ENCODE data around the gene ARL4C. TPM values are rescaled to one million over a fixed set of nuclear protein-coding genes. Genes with fewer than 3 reads are reported as not detected.

The ARL4C gene
- polyA plus RNA-seq, 1 of the 3 experiments (the other 2 are of a cell fraction), result 24.0 TPM

GRCh38 chr2:234544659-234545611 lies 48.1 kb upstream of the ARL4C start (continued):
- no peak for TF ChIP-seq FOSL2 (IDR thresholded peaks at IDR 0.05; ENCODE audit: borderline replicate concordance, low read depth)

GRCh38 chr2:234542742-234543141 lies 45.9 kb upstream of the ARL4C start:
- no peaks in the 10 kb centered on the region for H3K27me3 ChIP-seq (ENCODE audit: insufficient read depth)
- no peaks in the 10 kb centered on the region; a peak in 1 of 4 replicates for H3K4me1 ChIP-seq (ENCODE audit: control insufficient read depth in 1 of 2, insufficient read depth in 2 of 2, low read depth in 1 of 2, low read length in 1 of 2)
- no peaks in the 10 kb centered on the region for H3K79me2 ChIP-seq (ENCODE audit: insufficient read depth)
- no peaks in the 10 kb centered on the region for H3F3A ChIP-seq (replicated peaks; ENCODE audit: insufficient read depth)
- H4K20me1 ChIP-seq (ENCODE audit: insufficient read depth), result no peaks in the 10 kb centered on the region
- no peak overlapping the region for H3K4me2 ChIP-seq
- no peaks in the 10 kb centered on the region for H3K36me3 ChIP-seq (replicated peaks in 1 of 2; ENCODE audit: control insufficient read depth in 1 of 2, insufficient read depth in 2 of 2, low read length in 1 of 2)
- ChIA-PET POLR2A (no interaction called here), CTCF (interaction anchor here (1.1 to 10.2 kb wide), 4 partner anchors 41 to 574 kb away, joined by 3 to 41 read pairs (median 18); no protein-coding TSS in a partner anchor)
- no peak overlapping the region for H3K27ac ChIP-seq (ENCODE audit: low read depth in 2 of 2, low read length in 1 of 2)
- no peaks in the 10 kb centered on the region for H3K9me2 ChIP-seq
- no peak overlapping the region for H2AFZ ChIP-seq (ENCODE audit: low read depth)
- 97% methylated on average over 11 of the region's 11 CpGs for WGBS (ENCODE audit: low lambda C conversion rate)
- no peak overlapping the region for H3K9ac ChIP-seq
- no peak for DNase-seq
- no peak overlapping the region for H3K4me3 ChIP-seq (ENCODE audit: low read depth in 2 of 2, low read length in 1 of 2)
- no peaks in the 10 kb centered on the region for H3K9me3 ChIP-seq
- TF ChIP-seq TAF1 (IDR thresholded peaks at IDR 0.05; ENCODE audit: borderline replicate concordance, low read depth, low read length) (no peak), YY1 (IDR thresholded peaks at IDR 0.05; ENCODE audit: low read depth) (no peak), MEF2A (IDR thresholded peaks at IDR 0.05; ENCODE audit: borderline replicate concordance, low read depth) (no peak)

- 61% methylated on average over 4 of the region's 4 CpGs for WGBS (ENCODE audit: low lambda C conversion rate)
- Histone ChIP-seq H3K4me1 (ENCODE audit: control insufficient read depth in 1 of 2, insufficient read depth in 2 of 2, low read depth in 1 of 2, low read length in 1 of 2) (peaks cover 0 to 29% of the 10 kb centered on the region in 2 experiments; a peak in 1 of 4 replicates), H3K9me2 (no peaks in the 10 kb centered on the region), H4K20me1 (ENCODE audit: insufficient read depth) (no peaks in the 10 kb centered on the region), H3K27me3 (ENCODE audit: insufficient read depth) (no peaks in the 10 kb centered on the region), H3K4me3 (ENCODE audit: low read depth in 2 of 2, low read length in 1 of 2) (no peak overlapping the region; a peak in 1 of 4 replicates), H3K9ac (no peak overlapping the region), H3K79me2 (ENCODE audit: insufficient read depth) (no peaks in the 10 kb centered on the region), H3F3A (replicated peaks; ENCODE audit: insufficient read depth) (no peaks in the 10 kb centered on the region), H3K27ac (ENCODE audit: low read depth in 2 of 2, low read length in 1 of 2) (no peak overlapping the region), H3K36me3 (replicated peaks in 1 of 2; ENCODE audit: control insufficient read depth in 1 of 2, insufficient read depth in 2 of 2, low read length in 1 of 2) (no peaks in the 10 kb centered on the region), H3K4me2 (no peak overlapping the region), H3K9me3 (no peaks in the 10 kb centered on the region), H2AFZ (ENCODE audit: low read depth) (no peak overlapping the region)
- TF ChIP-seq YY1 (IDR thresholded peaks at IDR 0.05; ENCODE audit: low read depth) (no peak), MAX (IDR thresholded peaks at IDR 0.05; ENCODE audit: low read depth) (no peak), IRF3 (IDR thresholded peaks at IDR 0.05; ENCODE audit: low read depth, low read length) (no peak), GABPA (IDR thresholded peaks at IDR 0.05; ENCODE audit: low read depth) (no peak), NRF1 (IDR thresholded peaks at IDR 0.05; ENCODE audit: low read depth, low read length) (no peak), FOXJ3 (CRISPR knock-in tag; IDR thresholded peaks at IDR 0.05) (no peak), RCOR1 (IDR thresholded peaks at IDR 0.05; ENCODE audit: low read length) (no peak), RFX5 (IDR thresholded peaks at IDR 0.05; ENCODE audit: low read length) (no peak), ELF1 (IDR thresholded peaks at IDR 0.05) (no peak), USF1 (IDR thresholded peaks at IDR 0.05; ENCODE audit: borderline replicate concordance, low read depth) (no peak), SMC3 (IDR thresholded peaks at IDR 0.05; ENCODE audit: low read depth, low read length) (no peak), TAF1 (IDR thresholded peaks at IDR 0.05; ENCODE audit: borderline replicate concordance, low read depth, low read length) (no peak), PBX3 (IDR thresholded peaks at IDR 0.05) (no peak), NFIC (IDR thresholded peaks at IDR 0.05; ENCODE audit: borderline replicate concordance) (no peak), RXRA (IDR thresholded peaks at IDR 0.05; ENCODE audit: borderline replicate concordance, low read depth) (no peak), USF2 (IDR thresholded peaks at IDR 0.05; ENCODE audit: borderline replicate concordance, low read depth, low read length) (no peak), FOSL2 (IDR thresholded peaks at IDR 0.05; ENCODE audit: borderline replicate concordance, low read depth) (no peak), RAD21 (IDR thresholded peaks at IDR 0.05; ENCODE audit: low read length) (no peak), JUND (IDR thresholded peaks at IDR 0.05) (no peak)
- DNase-seq, result no peak
- POLR2A ChIA-PET, result no interaction called here
- CTCF ChIA-PET, result interaction anchor here (1.0 to 10.2 kb wide), 8 partner anchors 10 to 827 kb away, joined by 3 to 41 read pairs (median 3); no protein-coding TSS in a partner anchor
Measured at GRCh38 chr2:234537929-234538328, 41.0 kb upstream of the ARL4C start.

All from SK-N-SH (cell line).